Measurements from ENCODE around the gene THOC6.
"Not testable (repeated sequence)": the region's sequence is repeated elsewhere in the genome, so short reads cannot be mapped to it uniquely, and the experiment has no call there.

THOC6 gene

DNA sequence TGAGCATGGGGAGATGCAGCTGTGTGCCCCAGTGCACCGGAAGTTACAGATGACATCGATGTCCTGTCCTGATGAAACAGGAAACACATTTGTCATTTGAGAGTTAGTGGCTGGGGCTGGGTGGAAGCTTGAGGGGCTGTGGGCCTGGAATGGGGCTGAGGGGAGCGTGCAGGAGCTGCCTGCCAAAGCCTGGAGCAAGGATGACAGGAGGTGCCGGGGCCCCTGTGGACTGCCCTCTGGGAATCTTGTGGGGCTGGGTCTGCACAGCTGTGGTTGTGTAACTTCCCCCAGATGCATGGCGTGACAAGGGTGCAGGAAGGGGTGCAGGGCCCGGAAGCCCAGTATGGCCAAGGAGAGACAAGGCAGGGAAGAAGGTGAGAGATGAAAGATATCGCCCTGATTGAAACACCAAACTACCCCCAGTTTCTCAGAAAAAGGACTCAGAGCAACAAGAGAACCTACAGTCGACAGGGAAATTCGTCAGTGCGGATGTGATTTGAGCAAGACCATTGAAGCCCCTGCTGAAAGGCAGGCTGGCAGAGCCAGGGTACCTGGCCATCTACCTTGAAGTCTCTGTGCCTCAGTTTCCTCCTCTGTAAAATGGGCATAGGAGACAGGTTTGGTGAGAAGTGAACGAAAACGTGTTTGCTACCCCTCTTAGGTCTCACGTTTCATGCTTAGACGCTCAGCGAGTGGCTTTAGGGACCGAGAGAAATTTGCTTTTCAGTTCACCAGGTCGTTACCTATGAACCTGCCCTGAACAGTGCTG is 31.3 kb downstream of the THOC6 start:
- Histone ChIP-seq H3K4me1 (ENCODE audit: control insufficient read depth, insufficient read depth, low read length) (peaks cover 6% of the 10 kb centered on the region), H3K9me3 (ENCODE audit: control insufficient read depth, low read length) (no peaks in the 10 kb centered on the region)
- 87 to 88% methylated on average over 17 of the region's 17 CpGs for WGBS, 2 experiments

DNA sequence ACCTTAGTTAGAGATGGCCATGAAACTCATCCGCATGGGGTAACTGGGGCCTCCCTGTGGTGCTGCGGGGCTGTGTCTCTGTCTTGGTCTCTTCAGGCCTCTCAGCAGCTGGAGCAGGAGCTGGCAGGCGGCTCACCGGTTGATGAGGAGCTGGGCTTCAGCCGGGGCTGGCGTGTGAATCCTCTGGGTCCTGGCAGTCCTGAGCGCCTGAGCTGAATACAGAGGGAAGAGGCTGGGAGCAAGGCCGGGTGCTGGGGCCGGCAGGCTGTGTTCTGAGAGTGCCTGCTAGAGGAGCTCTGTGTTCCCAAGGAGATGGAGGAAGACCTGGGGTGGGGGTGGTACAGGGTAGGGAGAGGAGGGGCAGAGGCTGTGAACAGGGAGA is 31.9 kb downstream of the THOC6 start:
- H3K36me3 ChIP-seq (ENCODE audit: control insufficient read depth, insufficient read depth, low read length); H3K4me3 ChIP-seq (ENCODE audit: insufficient read depth, low read depth, low read length); H3K27ac ChIP-seq (ENCODE audit: insufficient read depth, low read depth, low read length, poor library complexity, severe bottlenecking); H3K9me3 ChIP-seq (ENCODE audit: control insufficient read depth, low read length); H3K4me1 ChIP-seq (ENCODE audit: control insufficient read depth, insufficient read depth, low read length): not testable (repeated sequence)
- peaks cover 21% of the 10 kb centered on the region for H3K27me3 ChIP-seq (ENCODE audit: control insufficient read depth, insufficient read depth, low read length, poor library complexity, severe bottlenecking)
- WGBS, 2 experiments, result 53 to 64% methylated on average over 9 of the region's 9 CpGs

More for the DNA sequence above, 31.3 kb downstream of the THOC6 start:
- Histone ChIP-seq H3K27ac (ENCODE audit: insufficient read depth, low read depth, low read length, poor library complexity, severe bottlenecking) (no peak overlapping the region), H3K4me3 (ENCODE audit: insufficient read depth, low read depth, low read length) (no peak overlapping the region), H3K27me3 (ENCODE audit: control insufficient read depth, insufficient read depth, low read length, poor library complexity, severe bottlenecking) (peaks cover 15% of the 10 kb centered on the region), H3K36me3 (ENCODE audit: control insufficient read depth, insufficient read depth, low read length) (no peaks in the 10 kb centered on the region)

DNA sequence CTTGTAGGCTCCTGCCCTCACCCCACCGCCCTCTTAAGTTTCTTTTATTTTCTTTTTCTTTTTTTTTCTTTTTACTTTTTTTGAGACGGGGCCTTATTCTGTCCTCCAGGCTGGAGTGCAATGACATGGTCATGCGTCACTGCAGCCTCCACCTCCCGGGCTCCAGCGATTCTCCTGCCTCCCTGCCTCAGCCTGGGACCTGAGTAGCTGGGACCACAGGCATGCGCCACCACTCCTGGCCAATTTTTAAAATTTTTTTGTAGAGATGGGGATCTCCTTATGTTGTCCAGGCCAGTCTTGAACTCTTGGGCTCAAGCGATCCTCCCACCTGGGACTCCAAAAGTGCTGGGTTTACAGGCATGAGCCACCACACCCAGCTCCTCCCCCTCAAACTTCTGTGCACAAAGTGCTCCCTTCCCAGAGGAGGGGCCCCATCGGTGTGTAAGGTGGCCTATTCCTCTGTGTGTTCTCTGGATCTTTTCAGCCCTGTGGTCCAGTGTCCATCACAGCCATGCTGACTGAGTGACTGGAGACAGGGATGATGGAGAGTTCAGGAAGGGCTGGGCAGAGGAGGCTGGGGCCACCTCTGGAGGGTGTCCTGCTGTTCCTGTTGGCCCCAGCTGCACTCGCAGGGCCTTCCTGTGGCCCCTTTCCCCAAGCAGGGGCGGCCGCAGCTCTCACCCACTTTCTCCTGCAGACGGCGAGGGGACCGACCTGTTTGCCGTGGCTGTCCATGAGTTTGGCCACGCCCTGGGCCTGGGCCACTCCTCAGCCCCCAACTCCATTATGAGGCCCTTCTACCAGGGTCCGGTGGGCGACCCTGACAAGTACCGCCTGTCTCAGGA is 32.7 kb downstream of the THOC6 start:
- H3K36me3 ChIP-seq (ENCODE audit: control insufficient read depth, insufficient read depth, low read length), result no peaks in the 10 kb centered on the region
- WGBS, 2 experiments, result 90 to 92% methylated on average over 19 of the region's 19 CpGs
- peaks cover 6% of the 10 kb centered on the region for H3K4me1 ChIP-seq (ENCODE audit: control insufficient read depth, insufficient read depth, low read length)
- no peaks in the 10 kb centered on the region for H3K9me3 ChIP-seq (ENCODE audit: control insufficient read depth, low read length)
- no peak overlapping the region for H3K27ac ChIP-seq (ENCODE audit: insufficient read depth, low read depth, low read length, poor library complexity, severe bottlenecking)
- no peak overlapping the region for H3K4me3 ChIP-seq (ENCODE audit: insufficient read depth, low read depth, low read length)
- H3K27me3 ChIP-seq (ENCODE audit: control insufficient read depth, insufficient read depth, low read length, poor library complexity, severe bottlenecking), result peaks cover 22% of the 10 kb centered on the region

DNA sequence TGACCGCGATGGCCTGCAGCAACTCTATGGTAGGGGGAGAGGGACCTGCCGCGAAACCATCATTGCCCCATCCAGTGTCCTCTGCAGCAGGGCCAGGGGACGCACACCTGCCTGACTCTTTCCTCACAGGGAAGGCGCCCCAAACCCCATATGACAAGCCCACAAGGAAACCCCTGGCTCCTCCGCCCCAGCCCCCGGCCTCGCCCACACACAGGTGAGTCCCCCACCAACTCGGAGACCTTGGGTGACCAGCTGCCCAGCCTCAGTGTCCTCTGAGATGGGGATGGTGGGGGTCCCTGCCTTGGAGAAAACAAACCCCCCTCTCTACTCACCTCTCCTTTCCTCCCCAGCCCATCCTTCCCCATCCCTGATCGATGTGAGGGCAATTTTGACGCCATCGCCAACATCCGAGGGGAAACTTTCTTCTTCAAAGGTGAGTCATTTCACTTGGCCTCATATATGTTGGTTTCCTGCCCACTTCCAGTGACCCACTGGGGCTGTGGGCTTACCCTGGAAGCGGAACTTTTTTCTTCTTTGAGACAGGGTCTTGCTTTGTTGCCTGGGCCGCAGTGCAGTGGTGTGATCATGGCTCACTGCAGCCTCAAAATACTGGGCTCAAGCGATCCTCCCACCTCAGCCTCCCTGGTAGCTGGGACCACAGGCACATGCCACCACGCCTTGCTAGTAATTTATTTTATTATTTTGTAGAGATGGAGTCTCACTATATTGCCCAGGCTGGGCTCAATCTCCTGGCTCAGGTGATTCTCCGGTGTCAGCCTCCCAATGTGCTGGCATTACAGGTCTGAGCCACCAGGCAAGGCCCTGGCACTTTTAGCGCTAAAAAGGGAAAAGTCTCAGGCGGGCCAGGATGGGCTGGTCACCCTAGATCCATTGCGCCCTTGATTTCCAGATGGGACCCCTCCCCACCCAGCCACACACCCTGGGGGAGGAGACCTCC is 33.6 kb downstream of the THOC6 start:
- H3K4me1 ChIP-seq (ENCODE audit: control insufficient read depth, insufficient read depth, low read length), result peaks cover 6% of the 10 kb centered on the region
- WGBS, 2 experiments, result 91 to 93% methylated on average over 22 of the region's 22 CpGs
- H3K9me3 ChIP-seq (ENCODE audit: control insufficient read depth, low read length), result no peaks in the 10 kb centered on the region
- H3K27me3 ChIP-seq (ENCODE audit: control insufficient read depth, insufficient read depth, low read length, poor library complexity, severe bottlenecking), result peaks cover 22% of the 10 kb centered on the region
- H3K36me3 ChIP-seq (ENCODE audit: control insufficient read depth, insufficient read depth, low read length), result no peaks in the 10 kb centered on the region
- peak overlapping the region; percentile 76 for H3K4me3 ChIP-seq (ENCODE audit: insufficient read depth, low read depth, low read length)
- no peak overlapping the region for H3K27ac ChIP-seq (ENCODE audit: insufficient read depth, low read depth, low read length, poor library complexity, severe bottlenecking)

DNA sequence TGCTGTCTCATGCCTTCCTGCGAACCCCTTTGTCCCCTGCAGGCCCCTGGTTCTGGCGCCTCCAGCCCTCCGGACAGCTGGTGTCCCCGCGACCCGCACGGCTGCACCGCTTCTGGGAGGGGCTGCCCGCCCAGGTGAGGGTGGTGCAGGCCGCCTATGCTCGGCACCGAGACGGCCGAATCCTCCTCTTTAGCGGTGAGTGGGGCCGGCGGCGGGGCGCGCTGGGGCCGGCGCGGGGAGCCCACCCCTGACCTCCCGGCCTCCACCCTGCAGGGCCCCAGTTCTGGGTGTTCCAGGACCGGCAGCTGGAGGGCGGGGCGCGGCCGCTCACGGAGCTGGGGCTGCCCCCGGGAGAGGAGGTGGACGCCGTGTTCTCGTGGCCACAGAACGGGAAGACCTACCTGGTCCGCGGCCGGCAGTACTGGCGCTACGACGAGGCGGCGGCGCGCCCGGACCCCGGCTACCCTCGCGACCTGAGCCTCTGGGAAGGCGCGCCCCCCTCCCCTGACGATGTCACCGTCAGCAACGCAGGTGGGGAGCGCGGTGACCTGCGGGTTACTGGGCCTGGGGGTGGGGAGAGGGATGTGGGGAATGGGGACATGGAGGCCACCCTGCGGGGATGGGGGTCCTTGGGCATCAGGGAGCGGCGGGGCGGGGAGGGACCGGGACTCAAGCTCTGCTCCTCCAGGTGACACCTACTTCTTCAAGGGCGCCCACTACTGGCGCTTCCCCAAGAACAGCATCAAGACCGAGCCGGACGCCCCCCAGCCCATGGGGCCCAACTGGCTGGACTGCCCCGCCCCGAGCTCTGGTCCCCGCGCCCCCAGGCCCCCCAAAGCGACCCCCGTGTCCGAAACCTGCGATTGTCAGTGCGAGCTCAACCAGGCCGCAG is 34.5 kb downstream of the THOC6 start:
- H3K27ac ChIP-seq (ENCODE audit: insufficient read depth, low read depth, low read length, poor library complexity, severe bottlenecking), result no peak overlapping the region
- H3K4me1 ChIP-seq (ENCODE audit: control insufficient read depth, insufficient read depth, low read length), result peaks cover 6% of the 10 kb centered on the region
- peaks cover 22% of the 10 kb centered on the region for H3K27me3 ChIP-seq (ENCODE audit: control insufficient read depth, insufficient read depth, low read length, poor library complexity, severe bottlenecking)
- 12 to 13% methylated on average over 77 of the region's 77 CpGs for WGBS, 2 experiments
- H3K36me3 ChIP-seq (ENCODE audit: control insufficient read depth, insufficient read depth, low read length), result no peaks in the 10 kb centered on the region
- H3K4me3 ChIP-seq (ENCODE audit: insufficient read depth, low read depth, low read length), result peak overlapping the region; percentile 76
- H3K9me3 ChIP-seq (ENCODE audit: control insufficient read depth, low read length), result no peaks in the 10 kb centered on the region

DNA sequence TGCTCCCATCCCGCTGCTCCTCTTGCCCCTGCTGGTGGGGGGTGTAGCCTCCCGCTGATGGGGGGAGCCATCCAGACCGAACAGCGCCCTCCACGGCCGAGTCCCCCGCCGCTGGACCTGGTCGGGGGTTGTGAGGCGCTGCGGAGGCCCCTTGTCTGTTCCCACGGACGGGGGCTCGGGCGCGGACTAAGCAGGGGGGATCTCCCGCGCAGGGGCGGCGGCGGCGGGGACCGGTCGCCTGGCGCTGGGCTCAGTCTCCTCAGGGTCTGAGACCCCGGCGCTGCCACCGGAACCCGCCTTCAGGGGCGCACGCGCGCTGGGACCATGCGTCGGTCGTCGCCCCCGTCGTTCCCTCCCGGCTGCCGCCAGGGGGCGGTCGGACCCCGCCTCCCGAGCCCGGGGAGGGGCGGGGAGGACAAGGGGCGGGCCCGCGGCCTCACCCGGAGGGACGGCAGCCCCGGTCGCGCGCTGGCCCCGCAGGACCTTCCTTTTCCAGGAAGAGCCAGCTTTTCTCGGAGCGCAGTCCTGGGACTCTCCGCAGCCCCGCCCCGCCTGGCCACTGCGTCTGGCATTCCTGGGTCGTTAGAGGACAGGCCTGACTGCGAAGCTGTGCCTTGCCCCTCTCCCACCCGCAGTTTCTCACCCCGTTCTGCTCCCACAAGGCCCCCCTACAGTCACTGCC is 35.3 kb downstream of the THOC6 start:
- Histone ChIP-seq H3K4me1 (ENCODE audit: control insufficient read depth, insufficient read depth, low read length) (peaks cover 6% of the 10 kb centered on the region), H3K4me3 (ENCODE audit: insufficient read depth, low read depth, low read length) (peak overlapping the region; percentile 76), H3K27ac (ENCODE audit: insufficient read depth, low read depth, low read length, poor library complexity, severe bottlenecking) (no peak overlapping the region), H3K27me3 (ENCODE audit: control insufficient read depth, insufficient read depth, low read length, poor library complexity, severe bottlenecking) (peaks cover 22% of the 10 kb centered on the region), H3K9me3 (ENCODE audit: control insufficient read depth, low read length) (no peaks in the 10 kb centered on the region), H3K36me3 (ENCODE audit: control insufficient read depth, insufficient read depth, low read length) (no peaks in the 10 kb centered on the region)
- 1% methylated on average over 67 of the region's 67 CpGs for WGBS, 2 experiments

DNA sequence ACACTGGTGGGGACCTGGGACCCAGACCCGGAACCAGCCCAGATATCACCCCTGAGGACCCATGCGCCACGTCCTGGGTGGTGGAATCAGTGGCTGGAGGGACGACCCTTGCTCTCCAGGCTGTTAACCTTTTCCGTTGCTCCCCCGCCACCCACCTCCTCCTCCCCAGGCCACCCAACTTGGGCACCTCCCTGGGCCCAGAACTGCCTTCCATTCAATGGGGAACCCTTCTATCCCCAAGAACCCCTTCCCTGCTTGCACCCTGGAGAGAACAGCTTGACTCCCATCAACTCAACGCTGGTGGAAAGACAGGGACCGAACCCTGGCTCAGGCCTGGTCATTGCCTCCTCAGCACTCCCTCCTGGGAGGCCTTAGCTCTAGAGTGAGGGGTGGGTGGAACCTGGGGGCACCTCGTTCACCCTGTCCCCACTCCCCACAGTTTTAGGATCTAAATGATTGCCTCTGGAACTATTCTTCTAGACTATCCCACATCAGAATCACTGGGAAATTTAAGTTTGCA is 35.9 kb downstream of the THOC6 start:
- WGBS, 2 experiments, result 65 to 72% methylated on average over 9 of the region's 9 CpGs
- Histone ChIP-seq H3K4me3 (ENCODE audit: insufficient read depth, low read depth, low read length) (peak overlapping the region; percentile 76), H3K27me3 (ENCODE audit: control insufficient read depth, insufficient read depth, low read length, poor library complexity, severe bottlenecking) (peaks cover 22% of the 10 kb centered on the region), H3K27ac (ENCODE audit: insufficient read depth, low read depth, low read length, poor library complexity, severe bottlenecking) (no peak overlapping the region), H3K36me3 (ENCODE audit: control insufficient read depth, insufficient read depth, low read length) (no peaks in the 10 kb centered on the region), H3K4me1 (ENCODE audit: control insufficient read depth, insufficient read depth, low read length) (peaks cover 6% of the 10 kb centered on the region), H3K9me3 (ENCODE audit: control insufficient read depth, low read length) (no peaks in the 10 kb centered on the region)

DNA sequence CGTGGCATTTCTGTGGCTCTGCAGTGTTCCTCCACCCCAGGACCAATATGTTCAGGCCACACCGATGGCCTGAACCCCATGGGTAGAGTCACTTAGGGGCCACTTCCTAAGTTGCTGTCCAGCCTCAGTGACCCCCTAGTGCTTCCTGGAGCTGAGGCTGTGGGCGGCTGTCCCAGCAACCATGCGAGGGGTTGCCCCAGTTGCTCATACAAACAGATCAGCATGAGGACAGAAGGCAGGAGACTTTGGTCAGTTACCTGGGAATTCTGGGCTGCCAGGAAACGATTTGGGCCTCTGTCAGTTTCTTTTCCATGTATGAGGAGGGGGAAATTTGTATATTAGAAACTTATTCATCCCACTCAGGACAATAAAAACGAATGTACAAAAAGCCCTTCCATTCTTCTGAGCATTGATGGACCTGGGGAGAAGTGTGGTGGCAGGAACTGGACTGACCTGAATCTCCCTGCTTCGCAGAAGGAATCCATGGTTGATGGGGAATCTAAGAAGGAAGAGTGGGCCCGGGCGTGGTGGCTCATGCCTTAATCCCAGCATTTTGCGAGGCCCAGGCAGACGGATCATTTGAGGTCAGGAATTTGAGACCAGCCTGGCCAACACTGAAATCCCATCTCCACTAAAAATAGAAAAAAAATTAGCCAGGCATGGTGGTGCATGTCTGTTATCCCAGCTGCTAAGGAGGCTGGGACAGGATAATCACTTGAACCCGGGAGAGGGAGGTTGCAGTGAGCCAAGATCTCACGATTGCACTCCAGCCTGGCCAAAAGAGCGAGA is 36.7 kb downstream of the THOC6 start:
- Histone ChIP-seq H3K4me3 (ENCODE audit: insufficient read depth, low read depth, low read length) (no peak overlapping the region), H3K36me3 (ENCODE audit: control insufficient read depth, insufficient read depth, low read length) (no peaks in the 10 kb centered on the region), H3K27ac (ENCODE audit: insufficient read depth, low read depth, low read length, poor library complexity, severe bottlenecking) (no peak overlapping the region), H3K4me1 (ENCODE audit: control insufficient read depth, insufficient read depth, low read length) (peaks cover 6% of the 10 kb centered on the region), H3K9me3 (ENCODE audit: control insufficient read depth, low read length) (no peaks in the 10 kb centered on the region), H3K27me3 (ENCODE audit: control insufficient read depth, insufficient read depth, low read length, poor library complexity, severe bottlenecking) (peaks cover 22% of the 10 kb centered on the region)
- WGBS, 2 experiments, result 85 to 87% methylated on average over 13 to 14 of the region's 14 CpGs
